Fibroblast of skin of right quadriceps (primary cell): Measurements from ENCODE around the gene HDAC4.

Experiments used
- DNase-seq: peaks from one replicate; pipeline ENCODE4 v3.0.0-alpha.2; 2013

The HDAC4 gene

GRCh38 chr2:239194731-239195317, 206.0 kb downstream of the HDAC4 start:
- DNase-seq: no peak

- DNase-seq: no peak
These were observed 206.7 kb downstream of the HDAC4 start for GRCh38 chr2:239193925-239194677.

- DNase-seq: no peak
These were observed 207.4 kb downstream of the HDAC4 start for GRCh38 chr2:239193401-239193811.

GRCh38 chr2:239192975-239193374, 207.8 kb downstream of the HDAC4 start:
- DNase-seq: no peak

GRCh38 chr2:239192456-239192855, 208.4 kb downstream of the HDAC4 start:
- no peak for DNase-seq

- no peak for DNase-seq
These were observed 209.6 kb downstream of the HDAC4 start for GRCh38 chr2:239190921-239191885.

- no peak for DNase-seq
These were observed 210.5 kb downstream of the HDAC4 start for GRCh38 chr2:239190361-239190760.

- no peak for DNase-seq
These were observed 211.1 kb downstream of the HDAC4 start for GRCh38 chr2:239189711-239190131.

GRCh38 chr2:239188536-239188935, 212.3 kb downstream of the HDAC4 start:
- DNase-seq: no peak

- no peak for DNase-seq
These were observed 213.2 kb downstream of the HDAC4 start for GRCh38 chr2:239187464-239188253.

GRCh38 chr2:239186516-239187357, 214.1 kb downstream of the HDAC4 start:
- DNase-seq: no peak

GRCh38 chr2:239184968-239185903, 215.6 kb downstream of the HDAC4 start:
- no peak for DNase-seq

- no peak for DNase-seq
These were observed 216.6 kb downstream of the HDAC4 start for GRCh38 chr2:239184179-239184578.

- no peak for DNase-seq
These were observed 217.6 kb downstream of the HDAC4 start for GRCh38 chr2:239182981-239183791.

- no peak for DNase-seq
These were observed 218.8 kb downstream of the HDAC4 start for GRCh38 chr2:239181903-239182581.

- DNase-seq: no peak
These were observed 219.5 kb downstream of the HDAC4 start for GRCh38 chr2:239181074-239181902.

GRCh38 chr2:239180526-239181073, 220.2 kb downstream of the HDAC4 start:
- no peak for DNase-seq
